ACC112 (cell line): ENCODE results near the gene ADAMTS3.

Experiments
- H2AFZ ChIP-seq: fragments of 200-600 bp; sonication (generic); one replicate; pipeline ENCODE4 v1.6.0; 2017; ENCODE audit warnings: antibody characterized with exemption, low read length; ENCODE audit not compliant: unreplicated experiment
- H3K27ac ChIP-seq: fragments of 200-600 bp; sonication (generic); 2 replicates; pipeline ENCODE4 v1.5.1; 2014; ENCODE audit warnings: low read depth, mild to moderate bottlenecking, antibody characterized with exemption, low read length, moderate library complexity
- H3K27me3 ChIP-seq: fragments of 200-600 bp; sonication (generic); 2 replicates; pipeline ENCODE4 v1.6.1; 2014; ENCODE audit warnings: mild to moderate bottlenecking, antibody characterized with exemption, low read length, moderate library complexity, mixed read lengths; ENCODE audit not compliant: insufficient read depth
- H3K36me3 ChIP-seq: fragments of 200-600 bp; sonication (generic); 2 replicates; pipeline ENCODE4 v1.6.1; 2016; ENCODE audit warnings: mild to moderate bottlenecking, antibody characterized with exemption, low read length, moderate library complexity, mixed read lengths; ENCODE audit not compliant: insufficient read depth
- H3K4me1 ChIP-seq: fragments of 200-600 bp; sonication (generic); one replicate; pipeline ENCODE4 v1.6.1; 2016; ENCODE audit warnings: low read length, mixed read lengths; ENCODE audit not compliant: insufficient read depth, unreplicated experiment, control insufficient read depth
- H3K4me3 ChIP-seq: fragments of 200-600 bp; sonication (generic); 2 replicates; pipeline ENCODE4 v1.5.1; 2014; ENCODE audit warnings: mild to moderate bottlenecking, low read depth, low read length
- H3K79me2 ChIP-seq: fragments of 200-600 bp; sonication (generic); one replicate; pipeline ENCODE4 v1.6.0; 2016; ENCODE audit warnings: low read length; ENCODE audit not compliant: control insufficient read depth, unreplicated experiment, insufficient read depth

The ADAMTS3 gene

DNA sequence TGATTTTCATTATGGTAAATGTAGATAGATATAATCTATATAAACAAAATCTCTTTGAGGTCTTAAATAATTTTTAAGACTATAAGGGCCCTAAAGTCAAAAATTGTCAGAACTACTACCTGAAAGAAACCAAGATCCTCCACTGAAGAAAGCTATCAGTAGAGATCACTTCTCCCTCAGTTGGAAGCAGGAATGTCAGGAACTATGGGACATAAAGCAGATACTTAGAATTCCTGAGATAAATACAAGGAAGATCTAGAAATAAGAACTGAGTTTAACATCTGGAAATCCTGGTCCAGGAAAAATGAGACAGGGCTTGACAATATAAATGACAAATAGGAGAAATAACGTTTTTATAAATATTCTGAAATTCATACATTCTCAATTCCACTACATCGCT, 97.2 kb downstream of the ADAMTS3 start:
- no peak overlapping the region for H2AFZ ChIP-seq

DNA sequence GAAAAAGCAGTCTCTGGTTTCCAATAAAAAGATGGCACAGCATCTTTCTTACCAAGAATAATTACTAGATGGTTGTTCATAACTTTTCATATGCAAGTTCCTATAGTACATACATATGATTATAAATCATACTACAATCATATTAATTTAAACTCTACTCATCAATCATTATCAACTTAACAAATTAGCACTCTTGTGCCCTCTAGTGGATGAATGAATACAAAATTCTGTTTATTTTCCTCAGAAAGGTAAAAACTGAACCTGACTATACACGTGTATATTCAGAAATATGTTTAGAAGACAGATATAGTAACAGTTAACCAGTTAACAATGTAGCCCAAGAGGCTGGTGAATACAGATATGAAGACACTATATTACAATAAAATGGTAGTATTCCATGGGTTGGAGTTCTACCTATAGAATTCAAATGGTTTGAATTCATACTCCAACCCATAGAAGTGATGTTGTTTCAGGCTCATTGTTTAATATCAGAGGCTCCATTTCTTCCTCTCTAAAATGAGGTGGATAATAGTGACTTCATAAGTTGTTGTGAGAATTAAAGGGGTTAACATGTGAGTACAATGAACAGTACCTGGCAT, 100.0 kb downstream of the ADAMTS3 start:
- H3K36me3 ChIP-seq, result no peaks in the 10 kb centered on the region
- no peak overlapping the region for H3K27ac ChIP-seq
- H2AFZ ChIP-seq, result no peak overlapping the region
- no peaks in the 10 kb centered on the region for H3K79me2 ChIP-seq
- H3K4me1 ChIP-seq, result no peaks in the 10 kb centered on the region
- H3K4me3 ChIP-seq, result no peak overlapping the region
- H3K27me3 ChIP-seq, result no peaks in the 10 kb centered on the region

More for the DNA sequence above, 97.2 kb downstream of the ADAMTS3 start:
- Histone ChIP-seq H3K4me1 (no peaks in the 10 kb centered on the region), H3K4me3 (no peak overlapping the region), H3K36me3 (no peaks in the 10 kb centered on the region), H3K27me3 (no peaks in the 10 kb centered on the region), H3K27ac (no peak overlapping the region), H3K79me2 (no peaks in the 10 kb centered on the region)

DNA sequence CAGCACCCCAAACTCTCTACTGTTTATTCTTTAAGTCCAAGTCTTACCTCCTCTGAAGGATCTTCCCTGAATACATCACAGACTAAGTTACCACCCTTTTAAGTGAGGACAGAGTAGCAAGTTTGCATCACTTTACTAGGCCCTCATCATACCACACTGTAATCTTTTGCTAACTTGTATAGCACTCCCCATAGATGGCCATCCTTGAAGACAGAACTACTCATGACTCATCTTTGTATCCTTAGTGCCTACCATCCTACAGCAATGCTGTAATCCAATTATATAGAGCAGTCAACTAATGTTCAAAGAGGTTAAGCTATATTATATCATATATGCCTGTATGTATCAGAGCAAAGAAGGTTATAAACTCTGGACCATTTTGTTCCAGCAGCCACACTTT, 101.4 kb downstream of the ADAMTS3 start:
- H3K27ac ChIP-seq, result no peak overlapping the region
- H3K4me3 ChIP-seq, result no peak overlapping the region
- no peaks in the 10 kb centered on the region for H3K79me2 ChIP-seq
- no peaks in the 10 kb centered on the region for H3K4me1 ChIP-seq
- no peak overlapping the region for H2AFZ ChIP-seq
- no peaks in the 10 kb centered on the region for H3K27me3 ChIP-seq
- no peaks in the 10 kb centered on the region for H3K36me3 ChIP-seq

DNA sequence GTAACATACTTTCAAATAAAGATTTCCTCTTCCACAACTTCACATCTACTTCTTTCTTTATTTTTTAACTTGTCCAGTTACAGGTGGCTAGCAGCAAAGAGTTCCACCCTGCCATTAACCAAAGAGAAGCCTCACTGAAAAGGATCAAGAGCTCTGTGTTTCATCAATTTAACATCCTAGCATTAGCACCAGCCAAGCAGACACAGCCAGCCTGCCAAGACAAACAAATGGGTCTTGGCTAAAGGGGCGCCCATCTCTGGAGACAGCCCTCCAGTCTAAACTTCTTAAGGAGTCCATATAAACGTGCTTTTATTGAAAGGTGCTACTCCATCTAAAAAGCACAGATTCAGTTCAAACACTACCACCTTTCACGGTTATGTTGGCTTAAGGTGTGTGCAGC, 105.3 kb downstream of the ADAMTS3 start:
- Histone ChIP-seq H3K4me1 (no peaks in the 10 kb centered on the region), H3K79me2 (no peaks in the 10 kb centered on the region), H3K36me3 (no peaks in the 10 kb centered on the region), H3K27ac (no peak overlapping the region), H3K27me3 (no peaks in the 10 kb centered on the region), H3K4me3 (no peak overlapping the region), H2AFZ (no peak overlapping the region)

DNA sequence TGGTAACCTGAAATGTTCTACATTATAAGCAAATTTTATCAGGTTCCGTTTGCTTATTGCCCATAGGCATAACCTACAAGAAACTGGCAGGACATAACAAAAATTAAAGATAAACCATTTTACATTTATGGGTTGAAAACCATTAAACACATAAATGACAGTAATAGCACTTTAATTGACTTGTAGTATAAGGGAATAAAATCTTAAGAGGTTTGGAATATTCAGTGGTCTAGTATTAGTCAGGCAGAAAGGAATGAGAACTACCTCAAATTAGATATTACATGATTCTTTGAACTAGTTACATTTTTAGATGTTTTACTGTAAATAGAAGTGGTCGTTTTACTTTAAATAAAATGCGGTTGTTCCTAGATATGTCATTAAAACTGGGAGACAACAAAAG, 111.9 kb downstream of the ADAMTS3 start:
- Histone ChIP-seq H3K27me3 (no peaks in the 10 kb centered on the region), H3K79me2 (no peaks in the 10 kb centered on the region), H3K4me1 (no peaks in the 10 kb centered on the region), H2AFZ (no peak overlapping the region), H3K36me3 (no peaks in the 10 kb centered on the region), H3K4me3 (no peak overlapping the region), H3K27ac (no peak overlapping the region)

DNA sequence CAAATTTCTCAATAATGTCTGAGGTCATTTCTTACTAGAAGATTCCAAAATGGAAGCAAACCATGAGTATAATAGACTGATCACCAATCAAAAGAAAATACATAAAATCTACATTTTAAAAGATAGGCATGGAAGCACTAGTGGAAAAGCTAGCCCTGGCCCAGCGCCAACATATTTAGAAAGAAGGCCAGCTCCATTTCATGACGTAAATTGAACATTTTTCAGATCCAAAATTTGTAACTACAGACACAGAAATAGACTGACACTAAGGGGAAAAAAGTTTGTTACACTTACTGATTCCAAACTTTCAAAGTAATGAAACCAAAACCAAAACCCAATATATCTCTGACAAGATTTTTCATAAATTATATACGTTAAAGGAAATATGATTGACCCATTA, 117.7 kb downstream of the ADAMTS3 start:
- no peak overlapping the region for H3K4me3 ChIP-seq
- H3K4me1 ChIP-seq, result peaks cover 5% of the 10 kb centered on the region
- H3K27ac ChIP-seq, result no peak overlapping the region
- no peaks in the 10 kb centered on the region for H3K27me3 ChIP-seq
- no peak overlapping the region for H2AFZ ChIP-seq
- H3K36me3 ChIP-seq, result no peaks in the 10 kb centered on the region
- H3K79me2 ChIP-seq, result no peaks in the 10 kb centered on the region

DNA sequence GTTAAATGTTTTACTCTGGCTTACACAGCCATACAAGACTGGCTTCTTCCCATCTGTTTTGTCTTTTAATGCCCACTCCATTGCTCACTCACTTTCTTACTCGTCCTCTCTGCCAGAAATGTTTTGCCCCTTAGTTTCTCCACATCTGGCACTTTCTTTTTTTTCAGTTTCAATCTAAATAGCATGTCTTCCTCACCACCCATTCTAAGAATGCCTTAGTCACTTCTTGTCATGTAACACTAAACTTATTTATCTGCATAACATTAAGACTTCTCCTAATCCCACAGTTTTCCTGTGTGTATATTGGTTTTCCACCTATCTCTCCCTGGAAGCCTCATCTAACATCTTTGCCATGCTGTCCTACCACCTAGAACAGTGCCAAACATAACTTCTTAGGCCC, 119.3 kb downstream of the ADAMTS3 start:
- Histone ChIP-seq H3K79me2 (no peaks in the 10 kb centered on the region), H3K36me3 (no peaks in the 10 kb centered on the region), H2AFZ (no peak overlapping the region), H3K27me3 (no peaks in the 10 kb centered on the region), H3K4me3 (no peak overlapping the region), H3K27ac (no peak overlapping the region), H3K4me1 (peaks cover 5% of the 10 kb centered on the region)

DNA sequence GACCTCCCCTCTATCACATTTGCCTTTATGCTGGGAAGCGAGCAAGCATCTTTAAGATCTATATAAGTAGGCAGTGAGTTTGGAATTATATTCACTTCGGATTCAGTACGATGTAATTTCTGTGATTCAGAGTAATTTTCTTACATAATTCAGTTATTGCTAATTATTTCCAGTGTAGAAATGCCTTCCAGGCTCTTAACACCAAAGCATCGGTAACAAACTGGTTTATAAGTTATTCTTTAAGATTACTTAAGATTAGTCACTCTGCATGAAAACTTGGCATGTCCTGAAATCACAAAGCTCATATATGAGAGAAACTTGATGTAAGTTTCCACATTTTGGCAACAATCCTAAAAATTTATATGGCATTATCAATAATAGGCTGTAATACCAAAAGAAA, 120.8 kb downstream of the ADAMTS3 start:
- Histone ChIP-seq H3K27me3 (no peaks in the 10 kb centered on the region), H3K79me2 (no peaks in the 10 kb centered on the region), H2AFZ (no peak overlapping the region), H3K4me3 (no peak overlapping the region), H3K27ac (no peak overlapping the region), H3K36me3 (no peaks in the 10 kb centered on the region), H3K4me1 (peaks cover 5% of the 10 kb centered on the region)

DNA sequence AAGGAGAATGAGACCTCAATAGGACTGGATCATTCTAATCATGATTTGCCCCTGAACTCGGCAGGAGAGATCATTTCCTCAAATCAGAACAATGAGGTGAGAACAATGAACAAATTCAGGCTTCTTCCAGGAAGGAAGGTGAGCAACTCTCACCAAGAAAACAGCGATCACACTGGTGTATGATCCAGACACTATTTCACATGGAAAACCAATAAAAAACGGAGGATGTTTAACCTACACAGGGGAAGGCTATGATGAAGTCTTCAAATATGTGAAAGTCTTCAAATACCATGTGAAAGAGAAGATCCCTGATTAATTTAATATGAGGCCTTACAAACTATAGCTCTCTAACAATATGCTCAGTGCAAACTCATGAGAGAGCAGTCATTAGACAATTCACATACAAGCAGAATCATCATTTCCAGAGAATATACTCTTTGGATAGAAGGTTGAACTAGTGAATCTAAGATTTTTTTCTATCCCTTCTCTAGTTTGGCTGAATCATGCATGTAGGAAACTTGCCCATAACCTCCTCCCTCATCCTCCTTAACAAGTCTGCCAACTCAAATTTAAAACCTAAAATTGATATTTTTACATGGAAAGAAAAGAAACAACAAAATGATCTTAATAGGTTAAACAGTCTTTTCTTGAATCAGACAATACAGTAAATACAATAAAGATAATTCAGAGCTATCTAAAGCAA, 122.5 kb downstream of the ADAMTS3 start:
- no peak overlapping the region for H3K27ac ChIP-seq
- no peaks in the 10 kb centered on the region for H3K79me2 ChIP-seq
- no peak overlapping the region for H2AFZ ChIP-seq
- no peak overlapping the region for H3K4me3 ChIP-seq
- H3K4me1 ChIP-seq, result peaks cover 8% of the 10 kb centered on the region
- no peaks in the 10 kb centered on the region for H3K27me3 ChIP-seq
- H3K36me3 ChIP-seq, result no peaks in the 10 kb centered on the region

DNA sequence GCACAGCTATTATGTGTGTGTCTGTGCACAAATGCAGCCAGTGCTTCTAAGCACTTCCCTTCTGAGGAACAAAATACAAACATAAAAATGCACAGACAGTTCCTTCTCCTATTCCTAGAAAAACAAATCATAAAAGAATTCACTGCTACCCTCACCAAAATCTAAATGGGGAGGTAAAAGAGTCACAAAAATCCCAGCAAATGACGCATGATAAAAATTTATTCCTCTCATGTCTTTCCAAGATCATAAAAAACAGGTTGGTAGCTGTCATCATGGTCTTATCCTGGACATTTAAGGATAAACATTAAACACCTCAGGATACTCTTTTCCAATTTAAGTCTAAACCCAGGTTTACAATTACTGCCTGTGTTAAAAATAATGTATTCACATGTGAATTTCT, 124.9 kb downstream of the ADAMTS3 start:
- Histone ChIP-seq H3K4me1 (peaks cover 3% of the 10 kb centered on the region), H3K36me3 (no peaks in the 10 kb centered on the region), H3K79me2 (no peaks in the 10 kb centered on the region), H3K4me3 (no peak overlapping the region), H3K27ac (no peak overlapping the region), H3K27me3 (no peaks in the 10 kb centered on the region), H2AFZ (no peak overlapping the region)

DNA sequence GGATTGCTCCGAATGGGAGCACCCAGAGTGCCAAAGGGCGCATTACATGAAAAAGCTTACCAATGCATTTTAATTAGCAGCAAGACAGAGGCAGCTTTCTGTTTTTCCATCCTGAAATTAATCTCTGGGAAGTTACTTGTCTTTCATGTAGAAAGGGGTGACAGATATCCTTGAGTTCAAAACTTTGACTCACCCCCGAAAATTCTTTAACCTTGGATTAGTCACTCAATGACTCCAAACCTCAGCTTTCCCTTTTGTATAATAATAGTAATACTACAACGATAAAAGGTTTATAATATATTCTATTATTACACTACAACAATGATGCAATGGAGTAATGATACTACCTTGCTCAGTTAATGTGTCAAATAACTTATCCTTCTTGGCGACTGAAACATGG, 126.3 kb downstream of the ADAMTS3 start:
- H3K27ac ChIP-seq, result no peak overlapping the region
- no peaks in the 10 kb centered on the region for H3K27me3 ChIP-seq
- H3K4me3 ChIP-seq, result no peak overlapping the region
- H3K36me3 ChIP-seq, result no peaks in the 10 kb centered on the region
- no peak overlapping the region for H2AFZ ChIP-seq
- H3K4me1 ChIP-seq, result peaks cover 3% of the 10 kb centered on the region
- H3K79me2 ChIP-seq, result no peaks in the 10 kb centered on the region
